WTC11 (cell line): ENCODE measurements around the gene CIB2.

Source experiments
- ATF2 ChIP-seq: sonication (generic); formaldehyde crosslinking; IDR thresholded peaks from 2 replicates; pipeline ENCODE4 v1.8.1; 2022; ENCODE audit warnings: low read depth, missing genetic modification reagents, borderline replicate concordance
- CTCF ChIP-seq: fragments of 200-600 bp; IDR thresholded peaks from 2 replicates; pipeline ENCODE4 v1.8.0; 2022; ENCODE audit warnings: antibody characterized with exemption
- ELF4 ChIP-seq: sonication (generic); formaldehyde crosslinking; IDR thresholded peaks from 2 replicates; pipeline ENCODE4 v1.8.1; 2022; ENCODE audit warnings: low read depth, mild to moderate bottlenecking, moderate library complexity, missing genetic modification reagents
- ZNF138 ChIP-seq: sonication (generic); formaldehyde crosslinking; conservative IDR thresholded peaks from 2 replicates; pipeline ENCODE4 v1.8.1; 2022; ENCODE audit warnings: mild to moderate bottlenecking, moderate library complexity, missing genetic modification reagents

- TF ChIP-seq ELF4 (CRISPR knock-in tag), result no peak
- no peak for TF ChIP-seq CTCF
- no peak for TF ChIP-seq ZNF138 (CRISPR knock-in tag)
- no peak for TF ChIP-seq ATF2
Observed at GRCh38 chr15:78110096-78110495, 21.1 kb downstream of the CIB2 start.
